Nephron (organoid): ENCODE data around the gene ENDOV.

ENCODE experiments used
- H3K27ac Mint-ChIP-seq, 3 experiments: 2 replicates each; pipeline ENCODE4 v1.8.0; 2020; ENCODE audit warnings: mixed read lengths in 3 of 3, mild to moderate bottlenecking in 2 of 3, moderate library complexity in 1 of 3
- H3K27me3 Mint-ChIP-seq: 2 replicates; pipeline ENCODE4 v1.8.0; 2021; ENCODE audit warnings: low read depth, mild to moderate bottlenecking, moderate library complexity, mixed read lengths
- H3K36me3 Mint-ChIP-seq: 2 replicates; pipeline ENCODE4 v1.8.0; 2020; ENCODE audit warnings: low read depth, mixed read lengths
- H3K4me1 Mint-ChIP-seq: 2 replicates; pipeline ENCODE4 v1.8.0; 2020; ENCODE audit warnings: mixed read lengths
- H3K4me3 Mint-ChIP-seq, 3 experiments: 2 replicates each; pipeline ENCODE4 v1.8.0; 2020; ENCODE audit warnings: mild to moderate bottlenecking in 3 of 3, mixed read lengths in 3 of 3, moderate library complexity in 2 of 3
- H3K9me3 Mint-ChIP-seq: 2 replicates; pipeline ENCODE4 v1.8.0; 2020; ENCODE audit warnings: mixed read lengths
- CTCF ChIP-seq, 3 experiments: fragments of 200-600 bp; sonication (generic); IDR thresholded peaks; one replicate each; pipeline ENCODE4 v1.5.0; 2021; ENCODE audit warnings: antibody characterized with exemption in 3 of 3; ENCODE audit not compliant: unreplicated experiment in 3 of 3

The ENDOV gene

GRCh38 chr17:80428796-80429195, 13.8 kb downstream of the ENDOV start:
- no peak overlapping the region for H3K4me3 Mint-ChIP-seq
- H3K4me1 Mint-ChIP-seq, result no peaks in the 10 kb centered on the region
- no peaks in the 10 kb centered on the region for H3K36me3 Mint-ChIP-seq
- H3K27ac Mint-ChIP-seq, result no peak overlapping the region
- no peaks in the 10 kb centered on the region for H3K9me3 Mint-ChIP-seq
- no peak for TF ChIP-seq CTCF (IDR thresholded peaks at IDR 0.05; ENCODE audit: unreplicated experiment in 3 of 3)
- no peaks in the 10 kb centered on the region for H3K27me3 Mint-ChIP-seq

GRCh38 chr17:80429356-80430275, 14.6 kb downstream of the ENDOV start:
- H3K27me3 Mint-ChIP-seq, result no peaks in the 10 kb centered on the region
- no peak overlapping the region for H3K27ac Mint-ChIP-seq
- no peak overlapping the region for H3K4me3 Mint-ChIP-seq
- no peaks in the 10 kb centered on the region for H3K9me3 Mint-ChIP-seq
- no peak for TF ChIP-seq CTCF (IDR thresholded peaks at IDR 0.05; ENCODE audit: unreplicated experiment in 3 of 3)
- H3K36me3 Mint-ChIP-seq, result no peaks in the 10 kb centered on the region
- no peaks in the 10 kb centered on the region for H3K4me1 Mint-ChIP-seq

GRCh38 chr17:80430446-80431245, 15.7 kb downstream of the ENDOV start:
- no peak for TF ChIP-seq CTCF (IDR thresholded peaks at IDR 0.05; ENCODE audit: unreplicated experiment in 3 of 3)
- no peak overlapping the region for H3K27ac Mint-ChIP-seq
- no peaks in the 10 kb centered on the region for H3K4me1 Mint-ChIP-seq
- no peaks in the 10 kb centered on the region for H3K9me3 Mint-ChIP-seq
- H3K36me3 Mint-ChIP-seq, result no peaks in the 10 kb centered on the region
- H3K27me3 Mint-ChIP-seq, result no peaks in the 10 kb centered on the region
- H3K4me3 Mint-ChIP-seq, result no peak overlapping the region

DNA sequence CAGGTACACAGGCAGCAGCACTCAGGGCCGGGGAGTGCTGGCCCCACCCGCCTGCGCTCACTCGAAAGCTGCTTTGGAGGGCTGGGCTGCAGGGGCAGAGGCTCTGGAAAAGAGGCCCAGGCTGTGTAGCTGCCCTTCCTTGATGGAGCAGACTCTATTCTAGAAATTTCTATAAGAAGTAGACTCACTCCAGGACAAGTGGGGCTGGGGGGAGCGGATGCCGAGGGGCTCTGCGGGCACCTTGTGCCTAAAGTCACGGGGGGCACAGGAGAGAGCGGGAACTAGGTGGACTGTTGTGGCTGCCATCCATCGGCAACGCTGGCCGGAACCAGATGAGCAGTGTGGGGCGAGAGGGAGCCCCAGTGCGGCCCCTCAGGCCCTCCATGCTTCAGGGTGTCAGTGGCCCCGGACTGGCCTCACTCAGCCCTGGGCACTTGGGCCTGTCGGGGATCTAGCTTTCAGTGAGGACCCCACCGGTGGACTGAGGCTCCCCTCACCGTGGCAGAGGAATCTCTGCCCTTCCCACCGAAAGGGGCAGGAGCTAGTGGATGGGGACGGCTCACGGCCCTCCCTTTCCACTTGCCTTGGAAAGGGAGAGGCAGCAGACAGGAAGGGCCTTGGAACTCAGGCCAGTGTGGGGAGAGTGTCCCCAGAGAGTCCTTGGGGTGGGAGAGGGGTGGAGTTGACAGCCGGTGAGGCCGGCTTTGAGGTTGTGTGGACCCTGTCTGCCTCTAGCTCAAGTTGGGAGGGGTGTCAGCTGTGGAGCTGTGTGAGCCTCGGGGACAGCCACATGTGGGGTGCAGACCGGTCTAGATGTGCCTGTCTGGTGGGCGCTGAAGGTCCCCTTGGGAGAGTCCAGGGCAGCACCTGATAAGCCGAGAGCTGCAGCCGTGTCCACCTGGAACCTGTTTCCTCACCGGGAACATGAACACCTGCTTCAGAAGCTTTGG, 16.6 kb downstream of the ENDOV start:
- Mint-ChIP-seq H3K36me3 (no peaks in the 10 kb centered on the region), H3K27me3 (no peaks in the 10 kb centered on the region), H3K27ac (no peak overlapping the region), H3K9me3 (no peaks in the 10 kb centered on the region), H3K4me1 (no peaks in the 10 kb centered on the region), H3K4me3 (no peak overlapping the region)
- TF ChIP-seq CTCF (IDR thresholded peaks at IDR 0.05; ENCODE audit: unreplicated experiment in 3 of 3), result no peak

DNA sequence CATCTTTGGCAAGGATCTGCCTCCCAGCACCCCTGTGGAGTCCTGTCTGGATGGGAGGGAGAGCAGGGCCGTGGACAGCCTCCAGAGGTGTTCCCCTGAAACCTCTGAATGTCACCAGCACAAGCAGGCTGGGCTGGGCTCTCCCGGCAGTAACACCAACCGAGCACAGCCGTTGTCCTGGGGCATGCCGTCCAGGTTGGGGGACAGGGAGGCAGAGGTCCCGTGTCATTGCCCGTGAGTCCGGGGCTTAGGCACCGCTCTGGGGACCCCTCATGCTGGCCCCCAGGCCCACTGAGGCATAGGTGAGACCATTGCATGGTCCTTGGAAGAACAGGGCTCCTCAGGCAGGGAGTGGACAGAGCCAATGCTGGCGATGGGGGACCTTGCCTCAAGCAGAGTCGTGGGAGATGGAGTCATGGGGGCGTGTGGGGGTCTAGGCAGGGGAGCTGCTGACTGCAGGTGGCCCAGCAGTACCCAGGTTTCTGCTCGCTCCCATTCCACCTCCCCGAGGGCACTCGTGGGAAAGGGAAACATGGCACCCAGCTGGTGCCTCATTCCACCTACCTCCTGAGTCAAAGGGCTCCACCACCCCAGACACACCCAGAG, 17.5 kb downstream of the ENDOV start:
- Mint-ChIP-seq H3K4me1 (no peaks in the 10 kb centered on the region), H3K36me3 (no peaks in the 10 kb centered on the region), H3K27me3 (no peaks in the 10 kb centered on the region), H3K9me3 (no peaks in the 10 kb centered on the region), H3K27ac (no peak overlapping the region), H3K4me3 (no peak overlapping the region)
- TF ChIP-seq CTCF (IDR thresholded peaks at IDR 0.05; ENCODE audit: unreplicated experiment in 3 of 3), result no peak
